ENCODE data around the gene SOCS3. TPM values are rescaled to one million over a fixed set of nuclear protein-coding genes. Genes with fewer than 3 reads are reported as not detected.
A peak's percentile ranks its signal among the peaks of the same experiment; 100 is the strongest.

The SOCS3 gene
- polyA plus RNA-seq, 1 experiment, result 15.3 TPM

DNA sequence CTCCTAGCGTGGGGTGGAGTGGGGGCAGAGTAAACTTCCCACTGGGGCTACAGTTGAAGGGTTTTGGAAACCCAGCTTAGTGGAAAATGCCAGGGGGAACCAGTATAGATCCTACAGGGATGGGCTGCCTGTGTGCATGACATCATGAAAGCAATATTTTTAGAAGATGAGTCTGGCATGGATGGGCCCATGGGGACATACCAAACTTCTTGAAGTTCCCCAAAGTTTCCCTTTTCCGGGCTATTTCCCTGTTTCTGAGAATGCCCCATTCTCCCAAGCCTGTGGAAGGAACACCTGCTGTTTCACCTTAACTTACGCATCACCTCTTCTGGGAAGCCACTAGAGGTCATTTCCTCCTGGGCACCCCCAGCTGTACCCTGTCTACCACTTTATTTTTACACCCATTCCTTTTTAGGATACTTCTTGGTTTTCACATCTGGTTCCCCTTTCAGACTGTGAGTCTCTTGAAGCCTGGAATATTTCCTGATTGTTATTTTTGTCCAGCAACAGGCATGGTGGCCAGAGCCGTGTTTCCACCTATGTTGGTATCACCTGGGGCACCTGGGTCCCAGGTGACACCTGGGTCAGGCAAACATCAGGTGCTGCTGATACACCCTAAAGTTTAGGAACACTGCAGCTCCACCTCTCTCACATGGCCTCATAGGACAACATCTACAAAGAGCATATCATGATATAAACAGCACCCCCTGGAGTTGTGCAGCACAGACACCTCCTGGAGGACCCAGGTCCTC, 9.8 kb downstream of the SOCS3 start:
- DNase-seq (ENCODE audit: low read depth, low spot score), result no peak
- Histone ChIP-seq H3K4me3 (ENCODE audit: low read depth, low read length) (no peak overlapping the region), H3K27ac (ENCODE audit: low read depth, low read length) (no peak overlapping the region), H3K9me3 (ENCODE audit: control insufficient read depth, insufficient read depth, low read length) (no peaks in the 10 kb centered on the region), H3K27me3 (ENCODE audit: control insufficient read depth, insufficient read depth, low read length) (no peaks in the 10 kb centered on the region)
- POLR2A ChIA-PET, result no interaction called here
- CTCF ChIA-PET, result no interaction called here
- 0 out of 2 replicates have a peak, but pooled peaks have one; percentile 12 for TF ChIP-seq CTCF (IDR thresholded peaks at IDR 0.05; ENCODE audit: low read depth, low read length)

- DNase-seq (ENCODE audit: low read depth, low spot score), result no peak
- H3K4me3 ChIP-seq (ENCODE audit: low read depth, low read length), result no peak overlapping the region
- TF ChIP-seq CTCF (IDR thresholded peaks at IDR 0.05; ENCODE audit: low read depth, low read length), result no peak
- H3K9me3 ChIP-seq (ENCODE audit: control insufficient read depth, insufficient read depth, low read length), result no peaks in the 10 kb centered on the region; the same call in 1 of the 2 replicates
- POLR2A ChIA-PET, result interaction anchor here (0.7 kb wide), 1 partner anchor 99 kb away, joined by 3 read pairs; no protein-coding TSS in a partner anchor
- CTCF ChIA-PET, result interaction anchor here (1.0 kb wide), 1 partner anchor 74 kb away, joined by 3 read pairs; no protein-coding TSS in a partner anchor
- no peaks in the 10 kb centered on the region for H3K27me3 ChIP-seq (ENCODE audit: control insufficient read depth, insufficient read depth, low read length)
- no peak overlapping the region for H3K27ac ChIP-seq (ENCODE audit: low read depth, low read length)
Measured at GRCh38 chr17:78348055-78348770, 11.7 kb downstream of the SOCS3 start.

DNA sequence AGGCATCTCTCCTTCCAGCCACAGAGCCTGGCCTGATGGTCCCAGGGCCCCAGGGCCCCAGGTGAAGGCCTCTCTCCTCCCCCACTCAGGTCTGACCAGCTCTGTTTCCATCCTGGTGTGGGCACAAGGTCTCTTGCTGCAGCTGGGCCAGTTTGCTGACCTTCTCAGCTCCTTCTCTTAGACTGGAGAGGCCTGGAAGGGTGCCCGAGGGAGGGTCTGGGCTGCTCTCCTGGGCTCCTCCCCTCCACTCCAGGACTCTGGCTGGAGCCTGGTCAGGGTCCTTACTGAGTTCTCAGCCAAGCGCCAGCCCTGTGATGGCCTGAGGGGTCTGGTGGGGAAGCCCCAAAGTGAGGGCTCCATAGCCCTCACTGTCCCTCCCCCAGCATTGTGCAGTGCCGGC, 12.4 kb downstream of the SOCS3 start:
- Histone ChIP-seq H3K9me3 (ENCODE audit: control insufficient read depth, insufficient read depth, low read length) (no peaks in the 10 kb centered on the region; the same call in 1 of the 2 replicates), H3K27ac (ENCODE audit: low read depth, low read length) (no peak overlapping the region), H3K27me3 (ENCODE audit: control insufficient read depth, insufficient read depth, low read length) (no peaks in the 10 kb centered on the region), H3K4me3 (ENCODE audit: low read depth, low read length) (no peak overlapping the region)
- no peak for TF ChIP-seq CTCF (IDR thresholded peaks at IDR 0.05; ENCODE audit: low read depth, low read length)
- POLR2A ChIA-PET, result interaction anchor here (0.6 to 0.7 kb wide), 2 partner anchors 98 to 1016 kb away, joined by 3 to 4 read pairs; no protein-coding TSS in a partner anchor
- no peak for DNase-seq (ENCODE audit: low read depth, low spot score)
- CTCF ChIA-PET, result interaction anchor here (1.0 kb wide), 1 partner anchor 75 kb away, joined by 3 read pairs; no protein-coding TSS in a partner anchor

DNA sequence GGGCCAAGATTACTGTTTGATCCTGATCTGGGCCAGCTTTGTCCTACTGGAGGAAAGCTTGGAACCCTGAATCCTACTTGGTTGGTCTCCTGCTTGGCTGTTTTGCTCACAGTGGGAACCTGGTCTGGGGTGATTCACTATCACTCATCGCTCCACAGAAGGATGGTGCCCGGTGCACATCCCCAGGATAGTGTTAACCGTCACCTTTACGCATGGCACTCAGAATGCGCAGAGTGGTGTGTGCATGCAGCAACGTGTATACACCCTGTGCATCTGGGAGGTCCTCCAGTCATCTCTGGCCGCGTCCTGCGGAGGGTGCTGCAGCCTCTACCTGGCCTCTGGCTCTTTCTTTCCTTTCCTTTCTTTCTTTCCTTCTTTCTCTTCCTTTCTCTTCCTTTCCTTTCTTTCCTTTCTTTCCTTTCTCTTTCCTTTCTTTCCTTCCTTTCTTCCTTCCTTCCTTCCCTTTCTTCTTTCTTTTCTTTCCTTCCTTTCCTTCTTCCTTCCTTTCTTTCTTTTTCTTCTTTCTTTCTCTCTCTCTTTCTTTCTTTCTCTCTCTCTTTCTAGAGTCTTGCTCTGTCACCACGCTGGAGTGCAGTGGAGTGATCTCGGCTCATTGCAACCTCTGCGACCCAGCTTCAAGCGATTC, 13.1 kb downstream of the SOCS3 start:
- Histone ChIP-seq H3K9me3 (ENCODE audit: control insufficient read depth, insufficient read depth, low read length) (no peaks in the 10 kb centered on the region; the same call in 1 of the 2 replicates), H3K27ac (ENCODE audit: low read depth, low read length) (no peak overlapping the region), H3K27me3 (ENCODE audit: control insufficient read depth, insufficient read depth, low read length) (no peaks in the 10 kb centered on the region), H3K4me3 (ENCODE audit: low read depth, low read length) (no peak overlapping the region)
- no peak for DNase-seq (ENCODE audit: low read depth, low spot score)
- ChIA-PET POLR2A (interaction anchor here (0.6 kb wide), 1 partner anchor 1015 kb away, joined by 4 read pairs; no protein-coding TSS in a partner anchor), CTCF (interaction anchor here (1.0 kb wide), 1 partner anchor 76 kb away, joined by 3 read pairs; no protein-coding TSS in a partner anchor)
- no peak for TF ChIP-seq CTCF (IDR thresholded peaks at IDR 0.05; ENCODE audit: low read depth, low read length)
